ENCODE measurements around the gene ACSL6. TPM values are rescaled to one million over a fixed set of nuclear protein-coding genes. Genes with fewer than 3 reads are reported as not detected.
"Not testable (repeated sequence)": the region's sequence is repeated elsewhere in the genome, so short reads cannot be mapped to it uniquely, and the experiment has no call there.

The ACSL6 gene
- total RNA-seq, 4 donors from 2014 or later: 0.04 to 3.2 (median 1.1) TPM

GRCh38 chr5:131906668-131907067 is 104.8 kb downstream of the ACSL6 start:
- no peak for DNase-seq
- no peak overlapping the region for H3K4me3 ChIP-seq
- H3K4me1 ChIP-seq: no peaks in the 10 kb centered on the region
- TF ChIP-seq POLR2A (IDR thresholded peaks at IDR 0.05) (no peak), CTCF (IDR thresholded peaks at IDR 0.05) (no peak)
- no peaks in the 10 kb centered on the region for H3K36me3 ChIP-seq
- no peaks in the 10 kb centered on the region for H3K27me3 ChIP-seq
- H3K9me3 ChIP-seq: no peaks in the 10 kb centered on the region
- intact Hi-C loops (cut with DNase I): no loop called here
- WGBS, 2 donors: 70 to 82% methylated on average over 2 of the region's 2 CpGs
- H3K27ac ChIP-seq: no peak overlapping the region

- H3K27me3 ChIP-seq; H3K4me3 ChIP-seq; intact Hi-C loops (cut with DNase I); H3K27ac ChIP-seq; H3K36me3 ChIP-seq; H3K4me1 ChIP-seq; DNase-seq; H3K9me3 ChIP-seq: not testable (repeated sequence)
- 38 to 68% methylated on average over 1 of the region's 1 CpG for WGBS, 2 donors
Measured at GRCh38 chr5:131902266-131902665, 109.2 kb downstream of the ACSL6 start.

Other genes starting within 250 kb of the ACSL6 start
- 10 to 100 TPM in 3 of 4 donors, 1 to 10 TPM in 1; 7.6 to 41.6 (median 20.7) TPM for gene FNIP1, start 214.6 kb downstream of the ACSL6 start, total RNA-seq
- gene MEIKIN, start 66.0 kb downstream of the ACSL6 start, total RNA-seq: not detected
- gene IL3, start 49.0 kb upstream of the ACSL6 start, total RNA-seq: not detected
- not detected for gene CSF2, start 62.1 kb upstream of the ACSL6 start, total RNA-seq
- gene P4HA2, start 216.2 kb upstream of the ACSL6 start, total RNA-seq: 10 to 100 TPM; 14.7 to 22.2 (median 16.7) TPM
- gene PDLIM4, start 246.0 kb upstream of the ACSL6 start, total RNA-seq: 10 to 100 TPM; 16.5 to 79.2 (median 47.7) TPM

Measured in esophagus squamous epithelium (tissue), 5 donors.